Measurements from ENCODE around the gene AGBL4.

AGBL4 gene

DNA sequence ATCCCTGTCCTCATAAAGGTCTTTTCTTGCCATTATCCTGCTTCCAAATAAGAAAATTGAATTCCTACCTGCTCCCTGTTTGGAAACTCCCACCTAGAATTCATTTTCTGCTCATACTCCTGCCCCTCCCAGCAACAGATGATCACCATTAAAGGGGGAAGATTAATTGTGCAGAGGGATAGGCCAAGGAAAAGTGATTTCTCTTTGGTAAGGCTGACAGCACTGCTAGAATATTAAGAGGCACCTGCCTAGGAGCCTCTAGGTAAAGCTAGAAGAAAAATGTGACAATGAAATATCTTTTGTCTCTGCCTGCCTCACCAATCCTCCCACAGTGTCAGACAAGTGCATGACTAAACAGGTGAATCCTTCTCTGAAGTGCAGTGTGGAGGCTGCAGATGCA lies 1474.8 kb downstream of the AGBL4 start:
- TF ChIP-seq, protein P1, sequence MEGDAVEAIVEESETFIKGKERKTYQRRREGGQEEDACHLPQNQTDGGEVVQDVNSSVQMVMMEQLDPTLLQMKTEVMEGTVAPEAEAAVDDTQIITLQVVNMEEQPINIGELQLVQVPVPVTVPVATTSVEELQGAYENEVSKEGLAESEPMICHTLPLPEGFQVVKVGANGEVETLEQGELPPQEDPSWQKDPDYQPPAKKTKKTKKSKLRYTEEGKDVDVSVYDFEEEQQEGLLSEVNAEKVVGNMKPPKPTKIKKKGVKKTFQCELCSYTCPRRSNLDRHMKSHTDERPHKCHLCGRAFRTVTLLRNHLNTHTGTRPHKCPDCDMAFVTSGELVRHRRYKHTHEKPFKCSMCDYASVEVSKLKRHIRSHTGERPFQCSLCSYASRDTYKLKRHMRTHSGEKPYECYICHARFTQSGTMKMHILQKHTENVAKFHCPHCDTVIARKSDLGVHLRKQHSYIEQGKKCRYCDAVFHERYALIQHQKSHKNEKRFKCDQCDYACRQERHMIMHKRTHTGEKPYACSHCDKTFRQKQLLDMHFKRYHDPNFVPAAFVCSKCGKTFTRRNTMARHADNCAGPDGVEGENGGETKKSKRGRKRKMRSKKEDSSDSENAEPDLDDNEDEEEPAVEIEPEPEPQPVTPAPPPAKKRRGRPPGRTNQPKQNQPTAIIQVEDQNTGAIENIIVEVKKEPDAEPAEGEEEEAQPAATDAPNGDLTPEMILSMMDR (IDR thresholded peaks at IDR 0.05): no peak
- H3K4me3 ChIP-seq (ENCODE audit: low read depth in 1 of 2, low read length in 1 of 2): no peak overlapping the region
- no peak overlapping the region for H3K27ac ChIP-seq

DNA sequence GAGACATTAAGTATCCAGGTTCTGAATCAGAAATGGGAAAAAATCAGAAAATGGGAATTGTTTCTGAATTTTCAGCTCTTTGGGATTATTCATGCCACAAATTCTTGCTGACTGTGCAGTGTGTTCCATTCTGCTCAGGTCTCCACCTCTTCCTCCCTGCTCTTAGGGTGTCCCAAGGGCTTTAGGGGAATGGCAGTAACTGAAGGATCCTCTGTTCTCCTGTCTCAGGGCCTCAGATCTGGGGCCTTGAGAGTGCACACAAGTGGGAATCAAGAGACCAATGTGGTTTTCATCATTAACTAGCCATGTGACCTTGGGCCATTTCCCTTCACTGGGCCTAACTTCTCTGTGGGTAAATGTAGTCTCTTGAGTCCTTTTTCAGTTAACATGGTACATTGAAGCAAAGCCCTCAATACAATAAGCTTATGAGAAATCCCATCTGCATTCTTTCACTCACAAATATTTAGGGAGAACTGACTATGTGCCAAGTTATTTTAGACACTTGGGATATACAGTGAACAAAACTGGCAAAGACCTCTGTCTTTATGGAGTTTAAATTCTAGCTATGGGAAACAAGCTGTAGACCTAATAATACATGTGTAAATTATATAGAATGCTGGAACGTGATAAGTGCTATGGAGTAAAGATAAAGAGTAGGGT lies 1476.1 kb downstream of the AGBL4 start:
- Histone ChIP-seq H3K4me1 (ENCODE audit: control insufficient read depth in 1 of 2, insufficient read depth in 1 of 2, low read depth in 1 of 2, low read length in 1 of 2) (no peaks in the 10 kb centered on the region), H3K4me3 (ENCODE audit: low read depth in 1 of 2, low read length in 1 of 2) (no peak overlapping the region), H3K36me3 (no peaks in the 10 kb centered on the region), H3K9me3 (no peaks in the 10 kb centered on the region), H3K27ac (no peak overlapping the region), H3K27me3 (no peaks in the 10 kb centered on the region)
- TF ChIP-seq, protein P1 (IDR thresholded peaks at IDR 0.05): no peak

More for the DNA sequence above, 1474.8 kb downstream of the AGBL4 start:
- H3K4me1 ChIP-seq (ENCODE audit: control insufficient read depth in 1 of 2, insufficient read depth in 1 of 2, low read depth in 1 of 2, low read length in 1 of 2): no peaks in the 10 kb centered on the region
- no peaks in the 10 kb centered on the region for H3K27me3 ChIP-seq
- H3K9me3 ChIP-seq: no peaks in the 10 kb centered on the region
- no peaks in the 10 kb centered on the region for H3K36me3 ChIP-seq

DNA sequence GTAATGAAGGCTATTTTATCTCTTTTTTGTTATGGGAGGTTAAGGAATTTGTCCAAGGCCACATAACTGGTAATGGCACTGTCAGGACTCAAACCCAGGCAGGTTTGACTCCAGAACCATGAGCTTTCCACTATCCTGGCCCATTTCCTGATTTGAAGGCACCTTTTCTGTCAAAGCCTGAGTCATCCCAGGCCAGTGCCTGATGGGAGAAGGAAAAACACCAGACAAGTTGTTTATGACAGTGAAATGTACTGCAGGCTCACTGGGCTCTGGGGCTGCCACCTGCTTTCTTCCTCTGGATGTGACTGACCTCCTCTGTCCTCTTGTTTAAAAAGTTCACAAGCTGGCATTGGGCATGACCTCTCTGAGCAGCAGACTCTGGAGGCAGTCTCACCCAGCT lies 1479.9 kb downstream of the AGBL4 start:
- no peaks in the 10 kb centered on the region for H3K4me1 ChIP-seq (ENCODE audit: control insufficient read depth in 1 of 2, insufficient read depth in 1 of 2, low read depth in 1 of 2, low read length in 1 of 2)
- H3K9me3 ChIP-seq: no peaks in the 10 kb centered on the region
- no peak overlapping the region for H3K4me3 ChIP-seq (ENCODE audit: low read depth in 1 of 2, low read length in 1 of 2)
- H3K27me3 ChIP-seq: no peaks in the 10 kb centered on the region
- H3K36me3 ChIP-seq: no peaks in the 10 kb centered on the region
- TF ChIP-seq, protein P1 (IDR thresholded peaks at IDR 0.05): no peak
- H3K27ac ChIP-seq: no peak overlapping the region

DNA sequence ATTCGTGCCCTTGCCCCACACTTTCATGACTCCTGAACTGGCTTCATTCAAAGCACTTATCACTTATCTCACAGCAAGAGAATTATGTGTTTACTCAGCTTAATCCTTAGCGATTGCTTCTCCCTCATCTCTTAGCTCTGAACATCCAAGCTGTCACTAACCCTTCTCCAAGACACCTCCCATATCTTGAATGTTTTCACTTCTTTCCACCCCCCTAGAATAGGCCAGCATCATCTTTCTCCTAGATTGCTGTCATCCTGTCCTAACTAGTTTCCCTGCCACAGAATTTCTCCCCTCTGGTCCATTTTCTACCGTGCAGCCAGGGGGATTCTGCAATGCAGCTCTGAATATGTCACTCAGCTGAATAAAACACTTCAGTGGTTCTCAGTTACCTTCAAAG lies 1483.2 kb downstream of the AGBL4 start:
- Histone ChIP-seq H3K4me1 (ENCODE audit: control insufficient read depth in 1 of 2, insufficient read depth in 1 of 2, low read depth in 1 of 2, low read length in 1 of 2) (no peaks in the 10 kb centered on the region), H3K9me3 (no peaks in the 10 kb centered on the region), H3K27ac (no peak overlapping the region), H3K4me3 (ENCODE audit: low read depth in 1 of 2, low read length in 1 of 2) (no peak overlapping the region), H3K27me3 (no peaks in the 10 kb centered on the region), H3K36me3 (no peaks in the 10 kb centered on the region)
- TF ChIP-seq, protein P1 (IDR thresholded peaks at IDR 0.05): no peak

DNA sequence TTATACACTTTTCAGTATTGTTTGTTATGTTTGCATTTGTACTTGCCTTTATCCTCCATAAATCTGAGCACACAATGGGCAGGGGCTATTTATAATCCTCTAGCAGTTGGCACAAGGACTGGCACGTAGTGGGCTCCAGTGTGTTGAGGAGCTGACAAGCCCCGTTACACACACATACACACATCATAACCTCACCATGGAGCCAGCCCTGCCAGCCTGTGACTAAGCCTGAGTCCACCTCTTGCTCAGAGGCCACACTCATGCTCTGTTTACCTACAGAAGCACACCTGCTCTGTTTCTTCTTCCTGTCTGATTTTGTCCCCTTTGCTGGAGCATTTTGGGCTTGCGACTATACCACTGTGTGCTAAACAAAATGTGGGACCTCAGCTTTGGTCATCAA lies 1487.3 kb downstream of the AGBL4 start:
- no peaks in the 10 kb centered on the region for H3K36me3 ChIP-seq
- TF ChIP-seq, protein P1 (IDR thresholded peaks at IDR 0.05): no peak
- peaks cover 15% of the 10 kb centered on the region for H3K27me3 ChIP-seq
- H3K4me3 ChIP-seq (ENCODE audit: low read depth in 1 of 2, low read length in 1 of 2): no peak overlapping the region
- no peaks in the 10 kb centered on the region for H3K9me3 ChIP-seq
- no peaks in the 10 kb centered on the region for H3K4me1 ChIP-seq (ENCODE audit: control insufficient read depth in 1 of 2, insufficient read depth in 1 of 2, low read depth in 1 of 2, low read length in 1 of 2)
- no peak overlapping the region for H3K27ac ChIP-seq

Measured in neutrophil (primary cell).